Mesothelial cell of epicardium (in vitro differentiated cells): ENCODE results near the gene PRRG3. TPM values are rescaled to one million over a fixed set of nuclear protein-coding genes. Genes with fewer than 3 reads are reported as not detected.

ENCODE experiments used
- DNase-seq, 2 experiments: peaks; one replicate each; pipeline ENCODE4 v3.0.0; 2021; ENCODE audit warnings: low spot score in 2 of 2; ENCODE audit not compliant: unreplicated experiment in 2 of 2
- H3K27ac Mint-ChIP-seq: 2 replicates; pipeline ENCODE4 v1.8.0; 2021; ENCODE audit warnings: mixed read lengths
- H3K27me3 Mint-ChIP-seq: 2 replicates; pipeline ENCODE4 v1.8.0; 2021; ENCODE audit warnings: low read depth, mixed read lengths
- H3K36me3 Mint-ChIP-seq: 2 replicates; pipeline ENCODE4 v1.8.0; 2021; ENCODE audit warnings: mixed read lengths
- H3K4me1 Mint-ChIP-seq: 2 replicates; pipeline ENCODE4 v1.8.0; 2021; ENCODE audit warnings: mixed read lengths
- H3K4me3 Mint-ChIP-seq: 2 replicates; pipeline ENCODE4 v1.8.0; 2021; ENCODE audit warnings: mild to moderate bottlenecking, moderate library complexity, mixed read lengths
- H3K9me3 Mint-ChIP-seq: 2 replicates; pipeline ENCODE4 v1.8.0; 2021; ENCODE audit warnings: mixed read lengths
- CTCF ChIP-seq: fragments of 200-600 bp; sonication (generic); IDR thresholded peaks from one replicate; pipeline ENCODE4 v1.5.0; 2021; ENCODE audit warnings: antibody characterized with exemption; ENCODE audit not compliant: unreplicated experiment
- total RNA-seq: library from RNA; stranded (reverse); gene quantifications from 3 replicates; pipeline ENCODE4 v1.2.1, GENCODE V29; 2021

Gene PRRG3
- total RNA-seq, 1 donor from 2014 or later: 2.5 TPM

- Mint-ChIP-seq H3K27me3 (peaks cover 16% of the 10 kb centered on the region), H3K27ac (no peak overlapping the region), H3K9me3 (peaks cover 13% of the 10 kb centered on the region), H3K4me1 (peaks cover 4% of the 10 kb centered on the region), H3K36me3 (no peaks in the 10 kb centered on the region), H3K4me3 (no peak overlapping the region)
- no peak for DNase-seq
- no peak for TF ChIP-seq CTCF
These were observed 31.5 kb downstream of the PRRG3 start for GRCh38 chrX:151726751-151727150.

- Mint-ChIP-seq H3K27ac (no peak overlapping the region), H3K4me3 (no peak overlapping the region), H3K4me1 (peaks cover 4% of the 10 kb centered on the region), H3K9me3 (peaks cover 13% of the 10 kb centered on the region), H3K36me3 (no peaks in the 10 kb centered on the region), H3K27me3 (peaks cover 21% of the 10 kb centered on the region)
- no peak for TF ChIP-seq CTCF
- no peak for DNase-seq
These were observed 32.1 kb downstream of the PRRG3 start for GRCh38 chrX:151727346-151727745.

GRCh38 chrX:151729056-151729725 is 33.9 kb downstream of the PRRG3 start:
- Mint-ChIP-seq H3K4me1 (no peaks in the 10 kb centered on the region), H3K27ac (no peak overlapping the region), H3K9me3 (peaks cover 11% of the 10 kb centered on the region), H3K27me3 (peaks cover 31% of the 10 kb centered on the region), H3K36me3 (no peaks in the 10 kb centered on the region), H3K4me3 (no peak overlapping the region)
- DNase-seq: no peak
- TF ChIP-seq CTCF: no peak

- H3K27me3 Mint-ChIP-seq: peaks cover 47% of the 10 kb centered on the region
- DNase-seq: no peak
- H3K4me3 Mint-ChIP-seq: no peak within 1 kb of the TSS
- H3K9me3 Mint-ChIP-seq: peaks cover 18% of the 10 kb centered on the region
- TF ChIP-seq CTCF: no peak
- H3K36me3 Mint-ChIP-seq: no peaks in the 10 kb centered on the region
- no peak within 1 kb of the TSS for H3K27ac Mint-ChIP-seq
- no peaks in the 10 kb centered on the region for H3K4me1 Mint-ChIP-seq
These were observed 39.2 kb downstream of the PRRG3 start, which contains the start of gene CNGA2 for GRCh38 chrX:151734446-151734845. Gene CNGA2 (plus strand): TSS chrX:151734746. CDS start chrX:151738484, 3,738 bp downstream.

- no peak for TF ChIP-seq CTCF
- DNase-seq: no peak
- no peak overlapping the region for H3K4me3 Mint-ChIP-seq
- H3K4me1 Mint-ChIP-seq: no peaks in the 10 kb centered on the region
- H3K36me3 Mint-ChIP-seq: no peaks in the 10 kb centered on the region
- H3K27ac Mint-ChIP-seq: no peak overlapping the region
- peaks cover 23% of the 10 kb centered on the region for H3K9me3 Mint-ChIP-seq
- peaks cover 44% of the 10 kb centered on the region for H3K27me3 Mint-ChIP-seq
These were observed 40.0 kb downstream of the PRRG3 start for GRCh38 chrX:151735219-151735618.
